Panc1 (cell line): ENCODE measurements around the gene ACOT2. TPM values are rescaled to one million over a fixed set of nuclear protein-coding genes. Genes with fewer than 3 reads are reported as not detected.
"Not testable (repeated sequence)": the region's sequence is repeated elsewhere in the genome, so short reads cannot be mapped to it uniquely, and the experiment has no call there.

Experiments
- ATAC-seq: fragments of 200-7000 bp; cut with Tn5 transposase; 2 replicates; pipeline ENCODE4 v1.9.1; 2020; ENCODE audit warnings: mild to moderate bottlenecking, moderate library complexity
- BruUV-seq: library from RNA; stranded (reverse); fragments of 400-500 nt; replicated peaks from 2 replicates; lab custom pipeline; 2021; lab: Mats Ljungman, UMichigan
- CTCF ChIA-PET: fragments of 300-600 bp; sonication (Branson Sonifier 250); formaldehyde crosslinking; loops from one replicate; lab custom pipeline; 2022; ENCODE audit warnings: antibody characterized with exemption; lab: Charles Lee
- POLR2A ChIA-PET: fragments of 300-600 bp; sonication (Branson Sonifier 250); formaldehyde crosslinking; loops from one replicate; lab custom pipeline; 2022; ENCODE audit warnings: antibody characterized with exemption; lab: Charles Lee
- DNase-seq: peaks from one replicate; pipeline ENCODE4 v3.0.0-alpha.2; 2010; ENCODE audit warnings: low read depth, low spot score
- H3K27ac ChIP-seq: 2 replicates; pipeline ENCODE4 v1.5.1; 2011; ENCODE audit warnings: mild to moderate bottlenecking, low read length, inconsistent platforms
- H3K27me3 ChIP-seq: fragments of 200-500 bp; sonication (Bioruptor generic); 2 replicates; pipeline ENCODE4 v1.6.0; 2014; ENCODE audit warnings: low read length, inconsistent platforms; ENCODE audit not compliant: control insufficient read depth, insufficient read depth
- H3K36me3 ChIP-seq: fragments of 200-500 bp; sonication (Bioruptor generic); 2 replicates; pipeline ENCODE4 v1.5.1; 2014; ENCODE audit warnings: inconsistent platforms, mild to moderate bottlenecking, low read length, moderate library complexity; ENCODE audit not compliant: control insufficient read depth, insufficient read depth
- H3K4me1 ChIP-seq: 2 replicates; pipeline ENCODE4 v1.5.1; 2011; ENCODE audit warnings: inconsistent platforms, mild to moderate bottlenecking, low read length, moderate library complexity; ENCODE audit not compliant: control insufficient read depth, insufficient read depth
- H3K4me3 ChIP-seq, 2 experiments: 2 replicates each; pipeline ENCODE4 v1.5.1; 2011 to 2012; ENCODE audit warnings: low read depth in 2 of 2, low read length in 2 of 2, mild to moderate bottlenecking in 2 of 2, inconsistent platforms in 1 of 2, moderate library complexity in 1 of 2
- H3K9me3 ChIP-seq: fragments of 200-500 bp; sonication (Bioruptor generic); 2 replicates; pipeline ENCODE4 v1.5.1; 2014; ENCODE audit warnings: low read depth, mild to moderate bottlenecking, inconsistent platforms, low read length, moderate library complexity; ENCODE audit not compliant: control insufficient read depth, insufficient read depth
- SIN3A ChIP-seq: IDR thresholded peaks from 2 replicates; pipeline ENCODE4 v1.6.1; 2012; ENCODE audit warnings: low read depth, mild to moderate bottlenecking, low read length, moderate library complexity, borderline replicate concordance; ENCODE audit not compliant: insufficient read depth
- TCF7L2 ChIP-seq: IDR thresholded peaks from 2 replicates; pipeline ENCODE4 v1.6.1; 2011; ENCODE audit warnings: mild to moderate bottlenecking, low read depth, low read length, inconsistent platforms
- in situ Hi-C: cut with HindIII; loops from 2 replicates; pipeline ENCODE4 v1.10.0; 2016; ENCODE audit warnings: low sequenced_read_pairs, low pct_unique_long_range_greater_than_20kb
- intact Hi-C: fragments of 100-400 bp; cut with micrococcal nuclease; formaldehyde crosslinking; loops from one replicate; pipeline ENCODE4 v1.10.0; 2022; ENCODE audit not compliant: unreplicated experiment
- total RNA-seq: library from RNA; stranded (reverse); gene quantifications from one replicate; pipeline ENCODE4 v1.2.1, GENCODE V29; 2021; ENCODE audit not compliant: unreplicated experiment
- TF ChIP-seq, protein P1 (sequence below), 2 experiments: IDR thresholded peaks; 2 replicates each; pipeline ENCODE4 v1.6.1; 2011 to 2012; ENCODE audit warnings: low read depth in 2 of 2, control low read depth in 1 of 2, low read length in 1 of 2, mild to moderate bottlenecking in 1 of 2, moderate library complexity in 1 of 2; ENCODE audit not compliant: insufficient read depth in 1 of 2
- TF ChIP-seq, protein P2 (sequence below): fragments of 450-650 bp; IDR thresholded peaks from 2 replicates; pipeline ENCODE4 v1.5.1; 2017; ENCODE audit warnings: mild to moderate bottlenecking

ACOT2 gene
- total RNA-seq, 1 experiment from 2014 or later: 24.9 TPM

DNA sequence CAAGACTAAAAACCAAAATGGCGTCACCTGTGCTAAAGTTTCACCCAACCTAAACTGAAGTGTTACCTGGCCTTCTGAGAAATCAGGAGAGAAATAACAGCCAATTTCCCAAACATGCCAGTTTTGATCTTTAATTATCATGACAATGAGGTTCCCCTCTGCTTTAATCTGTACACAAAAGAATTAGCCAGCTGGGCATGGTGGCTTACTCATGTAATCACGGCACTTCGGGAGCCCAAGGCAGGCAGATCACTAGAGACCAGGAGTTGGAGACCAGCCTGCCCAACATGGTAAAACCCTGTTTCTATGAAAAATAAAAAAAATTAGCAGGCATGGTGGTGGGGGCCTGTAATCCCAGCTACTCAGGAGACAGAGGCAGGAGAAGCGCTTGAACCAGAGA, 15.2 kb upstream of the ACOT2 start:
- no peaks in the 10 kb centered on the region for H3K9me3 ChIP-seq
- ChIA-PET POLR2A (no interaction called here), CTCF (no interaction called here)
- no peaks in the 10 kb centered on the region for H3K4me1 ChIP-seq
- H3K27me3 ChIP-seq: no peaks in the 10 kb centered on the region
- no peak overlapping the region for H3K27ac ChIP-seq
- in situ Hi-C loops (no loop called here), intact Hi-C loops (no loop called here)
- TF ChIP-seq TCF7L2: no peak
- TF ChIP-seq SIN3A: no peak
- TF ChIP-seq, protein P1, sequence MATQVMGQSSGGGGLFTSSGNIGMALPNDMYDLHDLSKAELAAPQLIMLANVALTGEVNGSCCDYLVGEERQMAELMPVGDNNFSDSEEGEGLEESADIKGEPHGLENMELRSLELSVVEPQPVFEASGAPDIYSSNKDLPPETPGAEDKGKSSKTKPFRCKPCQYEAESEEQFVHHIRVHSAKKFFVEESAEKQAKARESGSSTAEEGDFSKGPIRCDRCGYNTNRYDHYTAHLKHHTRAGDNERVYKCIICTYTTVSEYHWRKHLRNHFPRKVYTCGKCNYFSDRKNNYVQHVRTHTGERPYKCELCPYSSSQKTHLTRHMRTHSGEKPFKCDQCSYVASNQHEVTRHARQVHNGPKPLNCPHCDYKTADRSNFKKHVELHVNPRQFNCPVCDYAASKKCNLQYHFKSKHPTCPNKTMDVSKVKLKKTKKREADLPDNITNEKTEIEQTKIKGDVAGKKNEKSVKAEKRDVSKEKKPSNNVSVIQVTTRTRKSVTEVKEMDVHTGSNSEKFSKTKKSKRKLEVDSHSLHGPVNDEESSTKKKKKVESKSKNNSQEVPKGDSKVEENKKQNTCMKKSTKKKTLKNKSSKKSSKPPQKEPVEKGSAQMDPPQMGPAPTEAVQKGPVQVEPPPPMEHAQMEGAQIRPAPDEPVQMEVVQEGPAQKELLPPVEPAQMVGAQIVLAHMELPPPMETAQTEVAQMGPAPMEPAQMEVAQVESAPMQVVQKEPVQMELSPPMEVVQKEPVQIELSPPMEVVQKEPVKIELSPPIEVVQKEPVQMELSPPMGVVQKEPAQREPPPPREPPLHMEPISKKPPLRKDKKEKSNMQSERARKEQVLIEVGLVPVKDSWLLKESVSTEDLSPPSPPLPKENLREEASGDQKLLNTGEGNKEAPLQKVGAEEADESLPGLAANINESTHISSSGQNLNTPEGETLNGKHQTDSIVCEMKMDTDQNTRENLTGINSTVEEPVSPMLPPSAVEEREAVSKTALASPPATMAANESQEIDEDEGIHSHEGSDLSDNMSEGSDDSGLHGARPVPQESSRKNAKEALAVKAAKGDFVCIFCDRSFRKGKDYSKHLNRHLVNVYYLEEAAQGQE (IDR thresholded peaks at IDR 0.05; ENCODE audit: insufficient read depth in 1 of 2, low read depth in 2 of 2, low read length in 1 of 2): no peak
- TF ChIP-seq, protein P2, sequence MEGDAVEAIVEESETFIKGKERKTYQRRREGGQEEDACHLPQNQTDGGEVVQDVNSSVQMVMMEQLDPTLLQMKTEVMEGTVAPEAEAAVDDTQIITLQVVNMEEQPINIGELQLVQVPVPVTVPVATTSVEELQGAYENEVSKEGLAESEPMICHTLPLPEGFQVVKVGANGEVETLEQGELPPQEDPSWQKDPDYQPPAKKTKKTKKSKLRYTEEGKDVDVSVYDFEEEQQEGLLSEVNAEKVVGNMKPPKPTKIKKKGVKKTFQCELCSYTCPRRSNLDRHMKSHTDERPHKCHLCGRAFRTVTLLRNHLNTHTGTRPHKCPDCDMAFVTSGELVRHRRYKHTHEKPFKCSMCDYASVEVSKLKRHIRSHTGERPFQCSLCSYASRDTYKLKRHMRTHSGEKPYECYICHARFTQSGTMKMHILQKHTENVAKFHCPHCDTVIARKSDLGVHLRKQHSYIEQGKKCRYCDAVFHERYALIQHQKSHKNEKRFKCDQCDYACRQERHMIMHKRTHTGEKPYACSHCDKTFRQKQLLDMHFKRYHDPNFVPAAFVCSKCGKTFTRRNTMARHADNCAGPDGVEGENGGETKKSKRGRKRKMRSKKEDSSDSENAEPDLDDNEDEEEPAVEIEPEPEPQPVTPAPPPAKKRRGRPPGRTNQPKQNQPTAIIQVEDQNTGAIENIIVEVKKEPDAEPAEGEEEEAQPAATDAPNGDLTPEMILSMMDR: no peak
- ATAC-seq: no peak
- no TSS peak for BruUV-seq
- H3K4me3 ChIP-seq: no peak overlapping the region
- DNase-seq: no peak
- H3K36me3 ChIP-seq: no peaks in the 10 kb centered on the region

DNA sequence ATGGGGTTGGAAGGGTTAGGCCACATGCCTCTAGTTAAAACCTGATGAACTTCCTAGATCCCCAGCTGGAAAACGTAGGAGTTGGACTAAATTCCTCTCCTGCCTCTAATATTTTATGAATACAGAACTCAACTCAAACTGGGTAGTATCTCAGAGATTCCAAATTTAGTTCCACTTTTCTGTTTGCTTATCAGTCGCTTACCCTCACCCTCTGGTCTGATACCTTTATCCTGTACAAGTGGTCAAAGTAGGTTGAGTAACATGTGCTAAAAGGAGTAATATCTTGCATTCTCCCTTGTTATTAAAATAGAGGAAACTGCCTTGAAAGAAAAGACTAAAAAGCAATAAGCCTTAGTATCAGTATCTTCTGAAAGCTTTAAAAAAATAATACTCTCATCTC, 11.8 kb upstream of the ACOT2 start:
- CTCF ChIA-PET, BruUV-seq: not testable (repeated sequence)

DNA sequence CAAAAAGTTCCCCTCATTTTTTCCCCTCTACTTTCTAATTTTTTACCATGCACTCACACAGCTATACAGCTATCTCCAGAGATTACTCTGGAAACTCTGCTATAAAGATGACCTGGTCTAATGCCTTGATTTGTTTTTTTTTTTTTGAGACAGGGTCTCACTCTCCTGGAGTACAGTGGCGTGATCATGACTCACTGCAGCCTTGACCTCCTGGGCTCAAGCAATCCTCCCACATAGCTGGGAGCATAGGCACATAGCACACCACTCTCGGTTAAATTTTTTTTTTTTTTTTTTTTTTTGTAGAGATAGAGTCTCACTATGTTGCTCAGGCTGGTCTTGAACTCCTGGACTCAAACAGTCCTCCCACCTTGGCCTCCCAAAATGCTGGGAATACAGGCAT, 10.8 kb upstream of the ACOT2 start:
- ATAC-seq, H3K27ac ChIP-seq, CTCF ChIA-PET, DNase-seq, H3K9me3 ChIP-seq, H3K4me1 ChIP-seq, BruUV-seq, H3K4me3 ChIP-seq, in situ Hi-C loops, H3K36me3 ChIP-seq, POLR2A ChIA-PET, intact Hi-C loops, H3K27me3 ChIP-seq: not testable (repeated sequence)

More for the DNA sequence above, 11.8 kb upstream of the ACOT2 start:
- H3K4me3 ChIP-seq, H3K4me1 ChIP-seq, H3K36me3 ChIP-seq, DNase-seq, in situ Hi-C loops, H3K27ac ChIP-seq, ATAC-seq, H3K9me3 ChIP-seq, H3K27me3 ChIP-seq, POLR2A ChIA-PET, intact Hi-C loops: not testable (repeated sequence)

DNA sequence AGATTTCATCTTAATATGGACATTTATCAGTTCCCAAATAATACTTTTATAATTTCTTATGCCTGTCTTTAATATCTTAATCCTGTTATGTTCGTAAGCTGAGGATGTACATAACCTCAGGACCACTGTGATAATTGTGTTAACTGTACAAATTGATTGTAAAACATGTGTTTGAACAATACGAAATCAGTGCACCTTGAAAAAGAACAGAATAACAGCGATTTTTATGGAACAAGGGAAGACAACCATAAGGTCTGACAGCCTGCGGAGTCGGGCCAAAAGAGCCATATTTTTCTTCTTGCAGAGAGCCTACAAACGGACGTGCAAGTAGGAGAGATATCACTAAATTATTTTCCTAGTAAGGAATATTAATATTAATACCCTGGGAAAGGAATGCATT, 6.8 kb upstream of the ACOT2 start:
- H3K27ac ChIP-seq, BruUV-seq, CTCF ChIA-PET, H3K4me3 ChIP-seq, H3K27me3 ChIP-seq, H3K4me1 ChIP-seq, H3K36me3 ChIP-seq, H3K9me3 ChIP-seq, intact Hi-C loops, POLR2A ChIA-PET, ATAC-seq, in situ Hi-C loops, DNase-seq: not testable (repeated sequence)

DNA sequence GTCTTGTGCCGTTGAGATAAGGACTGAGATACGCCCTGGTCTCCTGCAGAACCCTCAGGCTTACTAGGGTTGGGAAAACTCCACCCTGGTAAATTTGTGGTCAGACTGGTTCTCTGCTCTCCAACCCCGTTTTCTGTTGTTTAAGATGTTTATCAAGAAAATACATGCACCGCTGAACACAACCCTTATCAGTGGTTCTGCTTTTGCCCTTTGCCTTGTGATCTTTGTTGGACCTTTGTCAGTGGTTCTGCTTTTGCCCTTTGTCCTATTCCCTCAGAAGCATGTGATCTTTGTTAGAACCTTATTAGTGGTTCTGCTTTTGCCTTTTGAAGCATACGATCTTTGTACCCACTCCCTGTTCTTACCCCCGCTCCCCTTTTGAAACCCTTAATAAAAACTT, 6.3 kb upstream of the ACOT2 start:
- POLR2A ChIA-PET, H3K36me3 ChIP-seq, H3K4me1 ChIP-seq, ATAC-seq, in situ Hi-C loops, CTCF ChIA-PET, intact Hi-C loops, H3K27ac ChIP-seq, DNase-seq, H3K27me3 ChIP-seq, H3K4me3 ChIP-seq, BruUV-seq, H3K9me3 ChIP-seq: not testable (repeated sequence)
